Fibroblast of upper back skin (primary cell): ENCODE data around the gene AFF1.
"Not testable (repeated sequence)": the region's sequence is repeated elsewhere in the genome, so short reads cannot be mapped to it uniquely, and the experiment has no call there.

ENCODE experiments used
- DNase-seq: peaks from one replicate; pipeline ENCODE4 v3.0.0-alpha.2; 2013

AFF1 gene

DNA sequence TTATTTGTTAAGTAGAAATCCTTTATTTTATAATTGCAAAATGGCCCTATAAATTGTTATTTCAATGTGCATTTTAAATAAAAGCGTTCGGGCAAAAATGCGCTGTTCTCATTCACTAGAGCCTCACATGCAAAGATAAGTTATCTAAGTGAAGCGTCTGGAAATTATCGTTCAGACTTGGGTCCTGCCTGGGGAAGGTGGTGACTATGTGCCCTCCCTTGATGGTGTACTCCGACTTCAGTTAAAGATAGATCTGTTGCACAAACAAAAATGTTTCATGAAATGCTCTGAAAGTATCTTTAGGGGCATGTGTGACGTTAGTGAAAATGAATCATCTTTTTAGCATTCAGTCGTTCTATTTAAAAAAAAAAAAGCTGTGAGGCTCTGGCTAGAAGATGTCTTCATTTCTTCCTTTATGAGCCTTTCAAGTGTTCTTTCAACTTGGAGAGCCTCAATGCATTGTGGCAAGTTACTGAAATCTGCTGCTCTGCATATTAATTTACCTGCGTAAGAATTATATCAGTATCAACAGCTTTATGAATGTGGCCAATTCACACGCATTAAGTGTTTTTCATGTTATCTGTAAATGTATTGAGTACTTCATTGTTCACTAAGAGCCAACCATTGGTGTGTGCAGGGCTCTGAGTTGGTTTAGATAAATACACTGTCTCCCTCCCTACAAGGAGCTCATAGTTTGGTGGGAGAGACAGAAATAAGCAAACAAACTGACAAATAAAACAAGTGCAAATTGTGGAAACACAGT is 83.0 kb downstream of the AFF1 start:
- peak; percentile 63 for DNase-seq

DNA sequence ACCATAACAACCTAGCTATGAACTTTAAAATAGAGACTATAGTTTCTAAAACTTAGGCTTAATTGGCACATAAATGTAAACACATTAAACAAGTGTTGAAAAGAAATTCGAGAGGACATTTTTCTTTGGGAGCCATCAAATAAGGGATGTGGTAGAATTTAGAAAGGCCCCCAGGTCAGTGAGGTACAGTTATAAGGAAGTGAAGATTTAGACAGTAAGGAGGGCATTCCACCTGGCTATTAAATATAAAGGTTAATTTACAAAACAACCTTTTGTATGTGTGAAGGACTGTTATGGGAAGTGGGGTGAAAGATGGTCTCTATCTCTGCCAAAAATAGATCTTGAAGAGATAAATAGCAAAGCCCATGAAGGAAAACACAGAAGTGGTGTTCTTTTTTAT is 83.9 kb downstream of the AFF1 start:
- no peak for DNase-seq

DNA sequence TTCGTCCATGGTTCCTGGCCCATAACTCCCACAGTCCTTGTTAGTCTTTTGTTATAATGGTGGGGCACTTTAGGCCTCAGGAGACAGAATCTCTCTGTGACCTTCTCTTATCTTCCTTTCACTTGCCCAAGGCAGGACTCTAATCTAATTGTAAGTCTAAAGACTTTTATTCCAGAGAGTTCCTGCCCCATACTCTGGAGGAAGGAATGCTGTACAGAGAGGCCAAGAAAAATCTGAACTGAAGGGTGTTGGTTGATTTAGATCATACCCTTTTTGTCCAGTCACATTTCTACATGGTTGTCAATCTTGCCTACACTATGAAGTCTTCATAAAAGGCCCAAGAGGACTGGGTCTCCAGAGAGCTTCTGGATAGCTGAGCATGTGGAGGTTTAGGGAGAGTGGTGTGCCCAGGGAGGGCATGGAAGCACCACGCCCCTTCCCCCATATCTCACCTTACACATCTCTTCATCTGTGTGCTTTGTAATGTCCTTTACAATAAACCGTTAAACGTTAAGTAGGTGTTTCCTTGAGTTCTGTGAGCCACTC is 84.5 kb downstream of the AFF1 start:
- DNase-seq, result no peak

DNA sequence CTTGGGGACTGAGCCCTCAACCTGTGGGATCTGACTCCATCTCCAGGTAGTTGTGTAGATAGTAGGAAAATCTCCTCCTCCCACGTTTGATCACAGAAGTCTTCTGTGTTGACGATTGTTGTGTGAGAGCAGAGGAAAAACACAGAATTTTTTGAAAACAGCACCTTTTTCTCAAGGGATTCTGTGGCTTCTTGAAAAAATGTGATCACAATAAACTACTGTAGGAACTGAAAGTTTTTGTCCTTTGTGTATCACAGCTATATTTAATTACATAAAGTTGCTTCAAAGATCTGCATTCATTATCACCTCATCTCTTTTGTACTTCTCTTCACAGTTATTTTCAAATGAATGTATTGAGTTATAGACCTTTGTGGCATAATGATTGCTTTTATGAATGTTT is 85.1 kb downstream of the AFF1 start:
- DNase-seq, result no peak

DNA sequence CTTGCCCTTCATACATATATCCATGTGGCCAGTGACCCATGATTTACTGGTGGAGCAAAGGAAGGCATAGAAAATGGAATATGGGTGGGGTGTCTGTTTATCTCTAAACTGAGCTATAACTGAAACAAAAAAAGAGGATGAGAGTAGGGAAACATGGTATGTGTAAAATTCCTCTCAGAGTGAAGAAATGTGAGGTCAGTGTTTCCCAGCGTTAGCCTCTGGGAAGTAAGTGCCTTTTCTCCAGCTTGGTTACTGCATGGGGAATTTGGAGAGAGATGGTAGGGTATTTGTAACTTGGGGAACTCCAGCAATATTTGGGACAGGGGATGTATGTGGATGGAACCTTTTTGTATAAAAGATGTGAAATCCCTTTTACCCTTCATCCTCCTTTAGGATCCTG is 89.4 kb downstream of the AFF1 start:
- DNase-seq, result no peak

DNA sequence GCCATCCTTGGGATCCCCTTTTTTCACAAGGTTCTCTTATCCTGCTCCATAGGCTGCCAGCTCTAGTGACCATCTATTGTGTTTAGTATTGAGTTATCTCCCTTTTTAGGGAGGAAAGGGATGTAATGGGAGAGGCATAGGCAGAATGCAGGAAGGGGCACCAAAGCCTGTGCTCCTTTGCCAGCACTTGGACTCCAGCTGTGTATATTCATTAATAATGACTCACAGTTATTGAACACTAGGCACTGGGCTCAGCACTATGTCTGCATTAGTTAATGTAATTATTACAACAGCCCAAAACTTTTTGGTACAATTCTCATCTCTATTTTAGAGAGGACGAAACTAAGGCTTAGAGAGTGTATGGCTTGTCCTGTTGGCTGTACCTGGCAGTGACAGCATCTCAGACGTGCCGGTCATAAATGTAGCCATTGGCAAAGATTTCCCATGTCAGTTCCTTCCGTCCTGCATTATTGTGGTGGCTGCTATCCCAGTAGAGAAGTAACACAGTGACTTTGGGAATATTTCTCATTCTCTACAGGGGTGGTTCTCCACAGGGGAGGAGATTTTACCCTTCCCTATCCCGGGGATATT is 90.3 kb downstream of the AFF1 start:
- DNase-seq, result no peak

DNA sequence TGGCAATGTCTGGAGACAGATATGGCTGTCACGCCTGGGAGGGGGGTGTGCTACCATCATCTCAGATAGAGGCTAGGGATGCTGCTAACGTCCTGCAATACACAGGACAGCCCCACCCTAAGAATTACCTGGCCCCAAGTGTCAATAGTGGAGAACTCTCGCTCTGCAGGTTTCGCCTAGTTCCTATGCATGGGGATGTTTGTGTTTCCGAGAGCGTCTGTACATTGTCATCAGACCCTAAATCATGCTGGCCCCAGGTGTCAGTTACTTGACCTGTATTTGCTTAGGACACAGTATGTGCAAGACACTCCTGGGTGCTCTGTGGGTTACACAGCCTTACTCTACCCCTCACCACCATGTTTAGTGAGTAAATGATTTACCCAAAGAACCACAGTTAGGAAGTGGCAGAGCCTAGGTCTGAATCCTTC is 90.8 kb downstream of the AFF1 start:
- no peak for DNase-seq

DNA sequence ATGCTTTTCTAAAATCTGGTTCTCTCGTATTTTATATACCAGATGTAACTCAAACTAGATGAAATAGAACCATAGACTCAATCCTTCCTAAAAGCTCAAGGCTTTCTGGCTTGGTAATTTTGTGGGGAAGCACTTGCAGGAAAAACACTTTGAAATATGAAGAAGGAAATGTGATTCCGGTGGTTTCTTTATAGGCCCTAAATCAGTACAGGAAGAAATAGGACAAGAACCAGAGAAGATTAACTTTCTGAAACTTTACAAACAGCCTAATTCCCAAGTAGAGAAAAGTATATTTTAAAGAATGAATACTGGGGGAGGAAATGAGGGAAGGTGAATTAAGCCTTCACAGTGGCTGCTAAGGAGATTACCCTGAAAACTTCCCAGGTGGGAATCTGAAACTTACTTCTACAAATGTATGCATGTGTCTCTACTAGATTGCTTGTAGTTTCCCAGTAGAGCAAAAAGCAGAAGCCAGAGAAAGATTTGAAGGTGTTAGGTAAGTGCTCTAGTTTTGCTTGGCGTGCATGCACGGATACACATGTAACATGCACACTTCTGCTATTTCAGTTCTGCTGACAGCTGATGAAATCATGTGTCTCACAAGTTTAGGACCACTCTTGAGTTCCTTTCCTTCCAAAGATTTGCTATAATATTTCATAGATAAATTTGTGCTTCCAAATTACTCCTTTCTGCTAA is 92.1 kb downstream of the AFF1 start:
- no peak for DNase-seq

DNA sequence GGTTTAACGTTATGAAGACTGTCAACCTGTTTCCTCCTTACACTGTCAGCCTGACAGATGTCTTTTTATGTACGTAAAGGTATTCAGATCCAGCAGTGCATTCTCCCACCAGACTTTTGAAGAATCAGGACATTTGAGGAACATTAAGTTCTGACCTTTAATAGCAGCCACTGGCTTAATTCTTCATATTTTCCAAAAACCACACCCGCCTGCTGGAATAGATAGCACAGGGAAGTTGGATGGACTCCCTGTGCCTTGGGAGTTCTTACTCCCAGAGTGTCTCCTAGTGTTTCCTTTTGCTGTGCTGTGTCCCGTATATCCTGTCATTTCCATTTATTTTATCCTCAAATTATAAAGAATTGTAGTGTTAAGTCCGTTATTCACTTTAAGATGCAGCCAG is 94.5 kb downstream of the AFF1 start:
- DNase-seq, result no peak

DNA sequence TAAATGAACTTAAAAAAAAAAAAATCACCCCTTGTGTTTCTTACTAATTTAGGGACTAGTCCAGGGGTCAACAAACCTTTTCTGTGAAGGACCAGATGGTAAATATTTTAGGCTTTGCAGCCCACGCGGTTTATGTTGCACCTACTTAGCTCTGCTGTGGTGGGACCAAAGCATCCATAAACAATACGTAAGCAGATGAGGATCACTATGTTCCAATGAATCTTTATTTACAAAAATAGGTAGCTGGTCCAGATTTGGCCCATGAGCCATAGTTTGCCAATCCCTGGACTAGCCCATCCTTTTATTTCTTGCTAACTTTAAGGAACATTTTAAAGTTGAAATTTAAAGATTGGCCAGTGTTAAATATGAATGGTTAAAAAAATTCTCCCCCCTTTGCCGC is 95.3 kb downstream of the AFF1 start:
- DNase-seq, result no peak

DNA sequence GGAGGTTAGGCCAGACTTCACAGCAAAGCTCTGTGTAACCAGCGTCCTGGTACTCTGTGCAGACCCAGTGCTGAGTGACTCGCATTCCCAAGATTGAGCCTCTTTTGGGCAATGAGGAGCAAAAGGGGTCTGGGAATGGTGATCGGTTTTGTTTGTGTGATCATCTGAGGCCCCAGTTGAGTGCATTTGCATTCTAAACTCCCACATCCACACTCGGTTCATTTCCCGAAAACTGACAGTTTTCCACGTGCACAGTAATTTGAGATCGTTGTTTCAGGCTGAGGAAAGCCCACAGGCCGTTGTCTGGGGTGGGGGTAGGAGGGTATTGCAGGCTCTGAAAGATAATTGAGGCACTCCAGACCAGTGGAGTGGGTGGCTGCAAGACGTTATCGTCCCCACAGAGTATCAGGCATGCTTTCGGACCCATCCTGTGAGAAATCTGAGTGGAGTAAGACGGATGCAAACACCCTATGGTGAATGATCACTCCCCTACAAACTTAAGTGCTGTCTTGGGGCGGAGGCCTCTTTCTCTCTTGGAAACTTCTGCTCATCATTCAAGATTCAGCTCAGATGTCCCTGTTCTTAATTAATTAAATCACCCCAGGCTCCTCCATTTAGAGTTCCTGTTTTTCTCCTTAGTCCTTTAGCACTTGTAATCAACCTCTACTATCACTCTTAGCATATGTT is 96.1 kb downstream of the AFF1 start:
- DNase-seq, result no peak

DNA sequence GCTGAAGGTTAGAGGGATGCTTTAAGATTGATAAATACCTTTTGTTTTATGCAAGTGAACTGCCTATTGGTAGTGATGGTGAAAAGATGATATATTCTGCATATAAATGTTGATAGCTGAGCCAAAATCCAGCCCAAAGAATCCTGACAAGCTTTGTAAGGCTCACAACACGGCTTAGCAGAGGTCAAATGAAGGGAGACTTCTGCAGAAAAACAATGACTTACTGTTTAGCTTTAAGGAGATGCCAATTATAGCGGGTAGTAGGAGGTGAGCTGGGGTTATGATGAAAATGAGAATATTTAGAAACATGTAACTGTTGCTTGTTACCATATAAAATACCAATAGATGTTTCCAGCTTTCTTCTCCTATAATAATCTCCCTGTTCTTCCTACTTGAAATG is 97.1 kb downstream of the AFF1 start:
- DNase-seq, result no peak

DNA sequence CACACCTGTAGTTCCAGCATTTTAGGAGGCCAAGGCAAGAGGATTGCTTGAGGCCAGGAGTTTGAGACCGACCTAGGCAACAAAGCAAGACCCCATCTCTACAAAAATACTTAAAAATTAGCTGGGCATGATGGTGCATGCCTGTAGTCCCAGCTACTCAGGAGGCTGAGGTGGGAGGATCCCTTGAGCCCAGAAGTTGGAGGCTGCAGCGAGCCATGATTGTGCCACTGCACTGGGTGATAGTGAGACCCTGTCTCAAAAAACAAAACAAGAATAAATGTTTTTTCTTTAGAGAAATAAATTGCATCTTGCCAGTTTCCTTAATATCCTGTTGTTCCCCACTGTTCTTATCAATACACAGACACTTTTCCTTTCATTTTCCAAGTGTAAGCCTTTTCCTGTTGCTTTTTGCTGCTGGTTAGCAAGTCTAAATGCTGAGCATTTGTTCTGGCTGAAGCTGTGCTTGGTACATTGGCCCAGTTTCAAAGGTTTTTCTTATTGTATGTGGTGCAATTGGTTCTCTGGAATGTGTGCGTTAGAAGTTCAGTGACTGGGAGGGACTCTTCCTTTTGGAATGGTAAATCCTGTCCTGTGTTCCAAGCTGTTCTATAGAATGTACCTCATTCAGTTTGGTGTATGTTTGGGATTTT is 98.2 kb downstream of the AFF1 start:
- peak; percentile 82 for DNase-seq

DNA sequence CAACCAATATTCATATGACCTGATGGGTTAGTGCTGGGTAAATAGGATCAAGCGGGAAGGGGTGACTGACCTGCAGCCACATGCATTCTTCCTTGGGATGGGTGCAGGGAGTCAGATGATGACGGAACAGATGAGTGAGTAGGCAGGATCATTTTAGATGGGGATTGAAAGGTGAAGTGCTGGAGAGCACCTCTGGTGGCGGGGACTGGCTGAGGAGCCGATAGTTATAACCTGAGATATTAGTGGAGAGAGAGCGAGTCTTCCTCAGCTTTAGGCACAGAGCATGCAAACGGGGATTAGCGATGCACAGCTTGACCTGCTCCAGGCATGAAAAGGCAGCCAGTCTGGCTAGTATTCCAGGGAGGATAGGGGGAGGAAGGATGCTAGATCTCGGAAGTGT is 99.1 kb downstream of the AFF1 start:
- DNase-seq, result no peak

DNA sequence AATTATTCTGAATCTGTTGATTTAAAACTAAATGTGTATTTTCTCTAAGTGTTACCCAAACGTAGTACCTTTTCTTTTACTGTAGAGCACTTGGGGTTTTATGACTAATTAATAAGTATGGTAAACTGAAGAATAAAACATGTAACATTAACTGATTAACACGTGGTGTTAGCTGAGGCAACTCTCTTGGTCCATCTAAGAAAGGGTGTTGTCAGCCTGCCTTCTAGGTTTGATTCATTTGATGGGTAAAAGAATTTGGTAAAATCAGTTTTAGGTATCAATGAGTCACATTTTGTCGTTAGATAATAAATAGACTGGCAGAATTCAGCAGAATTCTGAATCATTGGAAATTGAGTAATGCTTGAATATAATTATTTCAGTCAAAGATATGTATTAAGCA is 99.7 kb downstream of the AFF1 start:
- no peak for DNase-seq

DNA sequence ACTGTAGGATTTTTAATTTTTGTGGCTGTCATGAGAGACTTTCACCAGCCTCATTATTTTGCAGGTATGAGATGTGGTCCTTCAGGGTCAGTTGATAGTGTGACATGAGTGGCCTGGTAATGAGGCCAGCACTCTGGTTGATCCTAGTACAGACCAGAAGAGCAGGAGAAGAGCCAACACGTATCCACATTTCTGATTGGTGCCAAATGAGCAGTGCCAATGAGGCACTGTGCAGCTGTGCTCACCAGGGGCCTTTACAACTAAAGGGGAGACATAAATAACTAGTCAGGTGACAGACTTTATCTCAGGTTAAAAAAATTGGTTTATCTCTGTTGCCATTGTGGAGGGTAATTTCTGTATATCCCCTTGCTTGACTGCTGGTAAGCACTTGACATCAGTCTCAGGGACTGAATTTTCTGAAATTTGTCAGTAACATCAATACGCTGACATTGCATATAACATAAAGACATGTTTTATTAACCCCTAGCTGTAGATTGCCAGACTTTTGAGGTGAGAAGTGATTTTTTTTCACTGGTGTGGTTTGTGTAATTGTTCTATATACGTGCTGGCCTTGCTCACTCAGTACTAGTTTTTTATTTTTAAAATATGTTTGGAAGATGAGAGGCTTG is 101.2 kb downstream of the AFF1 start:
- DNase-seq, result no peak

DNA sequence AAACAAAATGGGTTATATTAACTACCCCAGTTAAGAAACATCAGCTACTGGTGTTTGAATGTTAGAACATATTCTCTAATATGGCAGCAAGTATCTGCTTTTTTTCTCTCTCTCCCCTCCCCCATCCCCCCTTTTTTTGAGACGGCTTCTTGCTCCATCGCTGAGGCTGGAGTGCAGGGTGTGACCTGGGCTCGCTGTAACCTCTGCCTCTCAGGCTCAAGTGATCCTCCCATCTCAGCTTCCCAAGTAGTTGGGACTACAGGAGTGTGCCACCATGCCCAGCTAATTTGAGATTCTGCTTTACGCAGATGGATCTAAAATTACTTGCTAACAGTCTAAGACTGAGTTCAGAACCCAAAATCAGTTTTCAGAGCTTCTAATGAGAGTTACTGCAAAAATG is 101.9 kb downstream of the AFF1 start:
- DNase-seq, result no peak

DNA sequence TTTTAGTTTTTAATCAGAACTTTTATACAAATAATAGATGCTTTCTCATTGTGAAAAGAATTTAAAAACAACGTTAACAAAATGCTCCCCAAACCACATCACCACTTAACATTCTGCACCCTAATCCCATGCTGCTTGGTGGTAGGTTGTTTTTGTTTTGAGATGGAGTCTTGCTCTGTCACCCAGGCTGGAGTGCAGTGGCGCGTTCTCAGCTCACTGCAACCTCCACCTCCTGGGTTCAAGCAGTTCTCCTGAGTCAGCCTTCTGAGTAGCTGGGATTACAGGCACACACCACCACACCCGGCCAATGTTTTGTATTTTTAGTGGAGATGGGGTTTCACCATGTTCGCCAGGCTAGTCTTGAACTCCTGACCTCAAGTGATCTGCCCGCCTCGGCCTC is 102.4 kb downstream of the AFF1 start:
- DNase-seq, result not testable (repeated sequence)

DNA sequence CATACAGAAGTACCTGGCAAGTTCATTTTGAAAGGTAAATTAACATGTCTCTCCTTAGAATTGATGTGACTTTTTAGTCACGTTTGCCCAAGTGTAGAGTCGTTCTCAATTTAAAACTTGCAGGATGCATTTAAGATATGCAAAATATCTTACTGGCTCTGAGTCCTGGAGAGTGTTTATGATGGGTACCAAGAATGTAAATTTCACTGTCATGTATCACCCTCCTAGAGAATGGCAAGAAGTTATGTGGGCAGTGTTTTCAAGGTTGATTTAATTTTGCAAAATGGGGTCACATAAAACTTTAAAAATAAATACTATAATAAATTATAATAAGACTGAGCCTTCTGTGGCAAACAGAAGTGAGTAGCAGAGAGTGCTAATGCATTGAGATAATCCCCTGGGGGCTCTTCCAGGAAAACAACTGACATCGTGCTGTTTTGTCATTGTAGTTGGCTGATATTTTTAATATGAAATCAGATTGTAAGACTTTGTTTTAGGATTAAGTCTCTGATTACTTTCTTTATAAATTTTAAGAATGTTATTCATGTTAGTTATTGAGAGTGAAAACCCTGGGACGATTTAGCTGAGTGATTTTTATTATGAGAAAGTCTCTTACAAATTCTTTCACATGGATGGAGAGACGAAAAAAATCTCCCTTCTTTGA is 103.0 kb downstream of the AFF1 start:
- no peak for DNase-seq

DNA sequence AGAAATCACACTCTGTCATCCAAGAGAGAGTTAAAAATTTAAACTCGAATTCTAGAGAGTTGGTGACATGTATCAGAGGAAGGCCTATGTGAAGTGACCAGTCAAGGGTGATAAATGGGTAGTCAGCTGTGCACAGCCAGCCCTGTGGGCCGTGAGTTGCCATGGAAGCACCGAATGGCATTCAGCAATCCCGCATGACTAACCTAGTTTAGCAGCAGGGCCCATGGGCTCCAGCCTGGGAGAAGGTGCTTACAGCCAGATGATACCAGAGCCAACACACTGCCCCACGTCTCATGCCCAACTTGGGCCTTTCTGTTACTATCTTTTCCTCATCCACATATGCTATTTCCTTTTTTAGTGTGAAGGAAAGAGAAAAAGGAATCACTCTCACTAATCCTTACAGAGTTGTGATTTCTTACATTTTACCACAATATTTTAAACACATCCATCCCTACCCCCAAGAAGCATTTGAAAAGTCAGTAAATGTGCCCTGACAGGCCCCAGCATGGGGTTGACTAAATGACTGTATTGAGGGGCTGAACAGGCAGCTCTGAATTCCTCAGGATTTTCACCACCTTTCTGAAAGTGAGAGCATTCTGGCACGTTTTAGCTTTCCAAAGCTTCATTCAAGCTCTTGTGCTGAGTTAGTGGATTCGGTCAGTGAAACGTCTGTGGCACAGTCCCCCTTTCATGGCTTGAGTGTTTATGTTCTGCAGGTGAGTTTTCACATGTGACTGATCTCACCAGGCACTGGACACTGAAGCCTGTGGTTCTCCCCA is 104.2 kb downstream of the AFF1 start:
- DNase-seq, result peak; percentile 71

DNA sequence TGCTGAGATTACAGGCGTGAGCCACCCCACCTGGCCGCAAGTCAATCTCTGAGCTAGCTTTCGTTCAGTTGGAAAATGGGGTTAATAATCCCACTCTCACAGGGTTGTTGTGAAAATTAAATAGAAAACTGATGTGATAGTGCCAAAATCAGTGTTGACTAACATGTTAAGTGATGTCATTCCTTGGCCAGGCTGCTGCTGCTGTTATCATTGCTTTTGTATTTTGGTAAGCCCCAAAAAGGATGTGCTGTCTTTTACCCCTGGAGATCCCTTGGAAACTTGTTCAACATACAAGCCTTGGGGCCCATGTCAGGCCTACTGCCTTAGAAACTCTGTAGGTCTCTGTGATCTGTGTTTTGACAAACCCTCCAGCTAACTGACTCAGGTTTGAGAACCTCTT is 106.3 kb downstream of the AFF1 start:
- DNase-seq, result no peak
